Measurements from ENCODE around the gene RAB40B.
"Not testable (repeated sequence)": the region's sequence is repeated elsewhere in the genome, so short reads cannot be mapped to it uniquely, and the experiment has no call there.

The RAB40B gene

DNA sequence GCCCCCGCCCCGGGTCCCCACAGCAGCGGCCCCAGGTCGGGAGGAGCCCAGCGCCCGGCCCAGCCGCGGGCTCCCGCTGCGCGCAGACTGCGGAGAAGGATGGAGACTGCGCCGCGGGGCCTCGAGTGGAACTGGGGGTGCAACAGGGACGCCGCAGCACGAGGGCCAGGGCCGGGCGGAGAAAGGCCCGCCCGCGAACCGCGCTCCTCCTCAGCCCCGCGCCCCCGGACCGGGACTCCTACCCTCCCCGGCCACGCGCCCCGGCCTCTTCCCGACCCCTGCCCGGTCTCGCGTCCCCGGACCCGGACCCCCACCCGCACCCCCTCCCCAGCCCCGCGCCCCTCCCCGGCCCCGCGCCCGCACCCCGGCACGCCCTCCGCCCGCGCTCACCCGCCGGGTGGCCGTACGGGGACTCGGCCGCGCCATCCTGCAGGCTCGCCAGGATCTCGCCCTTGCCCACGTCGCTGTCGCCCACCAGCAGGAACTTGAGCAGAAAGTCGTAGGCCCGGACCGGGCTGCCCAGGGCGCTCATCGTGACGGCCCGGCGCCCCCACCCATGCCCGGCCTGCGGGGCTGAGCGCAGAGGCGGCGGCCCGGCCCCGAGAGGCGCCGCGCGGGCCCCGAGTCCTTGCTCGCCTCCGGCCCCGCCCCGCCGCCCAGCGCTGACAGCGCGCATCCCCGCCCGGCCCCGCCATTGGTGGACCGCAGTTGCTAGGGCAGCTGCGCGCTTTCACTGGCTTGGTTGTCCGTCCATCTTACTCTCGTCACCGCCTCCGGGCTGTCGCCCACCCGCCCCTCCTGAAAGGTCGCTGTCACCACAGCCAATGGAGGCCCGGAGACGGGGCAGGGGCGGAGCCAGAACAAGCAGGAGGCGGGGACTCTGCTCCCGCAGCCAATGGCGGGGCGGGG lies at the start of gene RAB40B:
Gene RAB40B, minus strand, starts transcription at position 634 of the 909 bp plus-strand sequence. Its CDS starts 102 bp downstream, at position 532.
- DNase-seq (ENCODE audit: extremely low read depth in 1 of 2, low read depth in 1 of 2) = peak; percentile 96 to 97

DNA sequence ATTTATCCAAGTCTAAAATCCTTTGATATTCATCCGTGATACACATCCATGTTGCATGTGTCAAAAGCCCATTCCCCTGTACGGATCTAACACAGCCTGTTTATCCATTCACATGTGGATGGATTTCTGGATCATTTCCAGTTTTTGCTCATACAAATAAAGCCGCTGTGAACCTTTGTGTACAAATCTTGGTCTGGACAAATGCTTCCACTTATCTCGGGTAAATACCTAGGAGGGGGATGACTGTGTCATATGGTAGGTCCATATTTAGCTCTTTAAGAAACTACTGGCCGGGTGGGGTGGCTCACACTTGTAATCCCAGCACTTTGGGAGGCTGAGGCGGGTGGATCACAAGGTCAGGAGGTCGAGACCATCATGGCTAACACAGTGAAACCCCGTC lies 47.0 kb upstream of the RAB40B start:
- no peak for DNase-seq (ENCODE audit: extremely low read depth in 1 of 2, low read depth in 1 of 2)

DNA sequence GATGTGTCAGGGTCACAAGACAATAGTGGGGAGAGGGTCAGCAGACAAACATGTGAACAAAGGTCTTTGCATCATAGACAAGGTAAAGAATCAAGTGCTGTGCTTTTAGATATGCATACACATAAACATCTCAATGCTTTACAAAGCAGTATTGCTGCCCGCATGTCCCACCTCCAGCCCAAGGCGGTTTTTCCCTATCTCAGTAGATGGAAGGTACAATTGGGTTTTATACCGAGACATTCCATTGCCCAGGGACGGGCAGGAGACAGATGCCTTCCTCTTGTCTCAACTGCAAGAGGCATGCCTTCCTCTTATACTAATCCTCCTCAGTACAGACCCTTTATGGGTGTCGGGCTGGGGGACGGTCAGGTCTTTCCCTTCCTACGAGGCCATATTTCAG lies 46.2 kb upstream of the RAB40B start:
- not testable (repeated sequence) for DNase-seq (ENCODE audit: extremely low read depth in 1 of 2, low read depth in 1 of 2)

GRCh38 chr17:82743344-82744219 lies 45.1 kb upstream of the RAB40B start:
- DNase-seq (ENCODE audit: extremely low read depth in 1 of 2, low read depth in 1 of 2) = no peak

DNA sequence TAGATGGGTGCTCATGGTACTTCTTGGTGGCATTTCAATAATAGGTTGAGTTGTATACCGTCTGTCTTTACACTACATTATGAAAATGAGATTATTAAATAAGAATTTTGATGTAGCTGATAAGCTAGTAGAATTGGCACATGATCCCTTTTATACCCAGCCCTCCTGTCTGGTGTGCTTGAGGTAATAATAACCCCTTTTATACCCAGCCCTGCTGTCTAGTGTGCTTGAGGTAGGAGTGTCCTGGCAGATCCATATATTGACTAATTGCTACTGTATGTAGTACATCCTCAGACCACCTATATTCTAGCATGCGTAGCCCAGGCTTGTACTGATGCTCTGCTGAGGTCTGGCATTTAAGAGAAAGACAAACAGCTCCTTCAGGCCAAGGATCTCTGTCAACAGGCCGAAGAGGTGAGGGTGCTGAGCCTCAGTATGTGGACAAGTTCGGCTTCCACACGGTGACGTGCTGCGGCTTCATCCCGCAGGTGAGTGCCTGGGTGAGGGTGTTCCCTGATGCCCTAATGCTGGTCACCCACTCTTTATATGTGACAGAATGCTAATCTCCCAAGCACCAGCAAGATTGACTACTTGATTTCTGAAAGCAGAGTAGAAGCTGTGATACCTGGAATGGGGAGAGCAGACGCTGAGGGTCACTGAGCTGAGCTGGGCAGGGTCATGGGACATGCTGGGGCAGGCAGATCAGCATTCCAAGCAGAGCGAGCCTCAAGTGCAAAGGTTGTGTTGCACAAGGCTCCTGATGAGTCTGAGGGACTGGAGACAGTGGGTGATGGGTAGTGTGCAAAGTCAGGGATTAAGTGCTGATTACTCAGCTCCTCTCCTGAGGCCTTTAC lies 42.6 kb upstream of the RAB40B start:
- DNase-seq (ENCODE audit: extremely low read depth in 1 of 2, low read depth in 1 of 2) = no peak

GRCh38 chr17:82737967-82738877 lies 39.7 kb upstream of the RAB40B start:
- no peak for DNase-seq (ENCODE audit: extremely low read depth in 1 of 2, low read depth in 1 of 2)

DNA sequence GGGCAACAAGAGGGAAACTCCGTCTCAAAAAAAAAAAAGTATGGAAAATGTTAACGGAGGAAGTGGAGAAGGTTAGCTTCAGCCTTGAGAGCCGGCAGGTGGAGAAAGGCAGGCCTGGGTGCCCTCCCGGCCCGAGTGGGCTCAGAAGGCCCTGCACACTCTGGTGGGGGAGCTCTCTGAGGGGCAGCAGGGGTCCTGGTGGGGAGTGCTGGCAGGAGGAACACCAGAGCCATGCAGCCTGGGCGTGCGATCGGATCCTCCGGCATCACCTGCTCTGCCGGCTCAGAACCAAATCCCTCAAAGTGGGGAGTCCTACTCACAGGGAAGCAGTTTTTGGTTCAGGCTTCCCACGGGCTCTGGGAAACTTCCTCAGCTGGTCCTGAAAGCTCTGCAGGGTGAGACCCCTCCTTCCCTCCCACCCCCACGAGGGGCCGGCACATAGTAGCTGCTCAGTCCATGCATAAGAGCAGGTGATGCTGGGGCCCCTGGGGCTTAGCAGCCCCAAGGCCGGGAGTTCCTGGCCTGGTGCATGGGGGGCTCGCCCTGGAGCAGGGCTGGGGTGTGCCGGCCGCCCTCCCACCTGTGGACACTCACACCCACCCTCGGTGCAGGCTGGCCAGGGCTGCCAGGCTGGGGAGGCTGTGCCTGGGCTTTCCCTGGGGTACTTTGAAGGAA lies 38.1 kb upstream of the RAB40B start:
- DNase-seq (ENCODE audit: extremely low read depth in 1 of 2, low read depth in 1 of 2) = no peak

DNA sequence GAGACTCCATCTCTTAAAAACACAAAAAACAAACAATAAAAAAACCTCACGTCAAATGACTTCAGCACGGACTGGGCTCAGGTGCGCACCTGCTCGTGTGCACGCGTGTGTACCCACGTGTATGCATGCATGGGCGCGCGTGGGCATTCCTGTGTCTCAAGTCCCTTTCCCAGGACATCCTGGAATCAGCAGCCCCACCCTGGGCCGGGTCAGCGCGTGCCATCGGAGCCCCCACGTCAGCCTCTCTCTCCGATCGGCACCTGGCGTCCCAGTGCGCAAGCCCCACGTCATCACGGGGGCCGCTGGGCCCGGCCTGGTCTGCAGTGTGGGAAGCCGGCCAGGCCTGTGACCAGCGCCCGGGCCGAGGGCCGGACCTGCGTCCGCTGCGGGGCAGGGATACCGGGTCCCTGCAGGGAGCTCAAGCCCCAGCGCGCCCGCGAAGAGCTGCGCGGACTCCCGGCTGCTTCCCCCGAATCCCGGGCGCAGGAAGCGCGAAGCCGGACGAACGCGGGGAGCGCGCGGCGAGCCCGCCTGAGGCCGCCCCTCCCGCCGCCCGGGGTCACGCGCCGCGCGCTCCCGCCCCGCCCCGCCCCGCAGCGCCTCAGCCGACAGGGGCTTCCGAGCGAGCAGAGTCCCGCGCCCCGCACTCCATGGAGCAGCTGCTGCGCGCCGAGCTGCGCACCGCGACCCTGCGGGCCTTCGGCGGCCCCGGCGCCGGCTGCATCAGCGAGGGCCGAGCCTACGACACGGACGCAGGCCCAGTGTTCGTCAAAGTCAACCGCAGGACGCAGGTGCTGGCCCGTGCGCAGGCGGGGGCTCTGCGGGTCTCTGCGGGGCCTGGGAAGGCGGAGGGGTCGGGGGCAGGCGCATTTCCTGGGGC lies 36.7 kb upstream of the RAB40B start, which contains the start of gene FN3K:
Gene FN3K, plus strand, starts transcription at position 629 of the 880 bp plus-strand sequence. Its CDS starts 22 bp downstream, at position 651.
- DNase-seq (ENCODE audit: extremely low read depth in 1 of 2, low read depth in 1 of 2) = peak in 1 of 2 donors; percentile 24

- DNase-seq (ENCODE audit: extremely low read depth in 1 of 2, low read depth in 1 of 2) = no peak
Measured at GRCh38 chr17:82732118-82732743, 33.7 kb upstream of the RAB40B start.

DNA sequence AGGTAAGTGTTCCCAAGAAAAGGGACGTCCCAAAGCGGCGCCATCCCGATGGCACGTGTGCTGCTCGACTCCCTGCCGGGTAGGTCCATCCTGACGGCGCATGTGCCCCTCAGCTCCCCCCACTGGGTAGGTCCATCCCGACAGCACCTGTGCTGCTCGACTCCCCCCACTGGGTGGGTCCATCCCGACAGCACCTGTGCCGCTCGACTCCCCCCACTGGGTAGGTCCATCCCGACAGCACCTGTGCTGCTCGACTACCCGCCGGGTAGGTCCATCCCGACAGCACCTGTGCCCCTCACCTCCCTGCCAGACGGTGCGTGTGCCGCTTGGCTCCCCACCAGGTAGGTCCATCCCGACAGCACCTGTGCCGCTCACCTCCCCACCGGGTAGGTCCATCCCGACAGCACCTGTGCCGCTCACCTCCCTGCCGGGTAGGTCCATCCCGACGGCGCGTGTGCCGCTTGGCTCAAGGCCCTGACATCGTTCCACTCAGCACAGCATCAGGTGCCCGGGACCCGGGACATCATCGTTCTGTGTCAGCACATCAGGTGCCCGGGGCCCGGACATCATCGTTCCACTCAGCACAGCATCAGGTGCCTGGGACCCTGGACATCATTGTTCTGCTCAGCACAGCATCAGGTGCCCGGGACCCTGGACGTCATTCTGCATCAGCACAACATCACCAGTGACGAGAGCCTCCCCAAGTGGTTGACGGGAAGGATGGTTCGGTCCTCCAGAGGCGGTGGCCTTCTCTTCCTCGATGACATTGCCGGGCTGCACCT lies 31.2 kb upstream of the RAB40B start:
- DNase-seq (ENCODE audit: extremely low read depth in 1 of 2, low read depth in 1 of 2) = no peak

- DNase-seq (ENCODE audit: extremely low read depth in 1 of 2, low read depth in 1 of 2) = no peak
Measured at GRCh38 chr17:82726427-82726826, 27.9 kb upstream of the RAB40B start.

GRCh38 chr17:82723169-82723807 lies 24.8 kb upstream of the RAB40B start:
- no peak for DNase-seq (ENCODE audit: extremely low read depth in 1 of 2, low read depth in 1 of 2)

- DNase-seq (ENCODE audit: extremely low read depth in 1 of 2, low read depth in 1 of 2) = no peak
Measured at GRCh38 chr17:82722341-82723013, 24.0 kb upstream of the RAB40B start.

DNA sequence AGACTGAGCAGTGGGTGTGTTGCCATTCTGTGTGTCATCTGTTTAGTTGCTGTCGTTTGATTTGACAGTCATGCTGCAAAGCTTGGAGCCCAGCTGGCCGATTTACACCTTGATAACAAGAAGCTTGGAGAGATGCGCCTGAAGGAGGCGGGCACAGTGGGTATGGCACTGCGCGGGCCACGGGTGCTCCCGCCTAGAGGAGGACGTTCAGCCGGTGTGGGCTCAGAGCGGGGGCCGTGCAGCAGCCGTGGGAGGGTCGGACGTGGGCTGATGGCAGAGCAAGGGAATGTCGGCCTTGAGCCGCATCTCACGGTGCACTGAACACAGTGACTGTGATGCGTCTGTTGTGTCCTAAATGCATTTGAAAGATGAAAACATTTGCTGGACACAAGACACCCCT lies 21.7 kb upstream of the RAB40B start:
- no peak for DNase-seq (ENCODE audit: extremely low read depth in 1 of 2, low read depth in 1 of 2)

DNA sequence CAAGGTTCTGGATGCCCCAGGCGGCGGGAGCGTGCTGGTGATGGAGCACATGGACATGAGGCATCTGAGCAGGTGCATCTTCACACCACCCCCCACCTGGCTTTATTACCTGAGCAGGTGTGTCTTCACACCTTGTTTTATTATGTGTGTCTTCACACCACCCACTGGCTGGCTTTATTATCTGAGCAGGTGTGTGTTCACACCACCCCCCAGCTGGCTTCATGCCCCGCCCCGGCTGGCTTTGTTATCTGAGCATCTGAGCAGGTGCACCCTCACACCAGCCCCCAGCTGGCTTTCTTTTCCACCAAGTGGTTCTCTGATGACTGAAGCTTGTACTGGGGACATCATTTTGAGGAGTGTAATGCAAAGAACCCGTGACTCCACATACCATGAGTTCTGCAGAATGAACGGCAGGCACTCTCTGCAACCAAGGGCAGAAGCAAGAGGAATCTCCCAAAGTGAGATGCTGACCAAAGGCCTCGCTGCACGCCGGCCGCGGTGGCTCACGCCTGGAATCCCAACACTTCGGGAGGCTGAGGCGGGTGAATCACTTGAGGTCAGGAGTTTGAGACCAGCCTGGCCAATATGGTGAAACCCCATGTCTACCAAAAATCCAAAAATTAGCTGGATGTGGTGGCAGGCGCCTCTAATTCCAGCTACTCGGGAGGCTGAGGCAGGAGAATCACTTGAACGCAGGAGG lies 20.6 kb upstream of the RAB40B start:
- DNase-seq (ENCODE audit: extremely low read depth in 1 of 2, low read depth in 1 of 2) = no peak
